Measurements from ENCODE around the gene ZFYVE16. TPM values are rescaled to one million over a fixed set of nuclear protein-coding genes. Genes with fewer than 3 reads are reported as not detected.

ZFYVE16 gene
- total and polyA plus RNA-seq, 2 of the 13 experiments (the other 11 are each of a cell fraction or from before 2014, with no cell fraction given) = 9.3 to 33.3 TPM

DNA sequence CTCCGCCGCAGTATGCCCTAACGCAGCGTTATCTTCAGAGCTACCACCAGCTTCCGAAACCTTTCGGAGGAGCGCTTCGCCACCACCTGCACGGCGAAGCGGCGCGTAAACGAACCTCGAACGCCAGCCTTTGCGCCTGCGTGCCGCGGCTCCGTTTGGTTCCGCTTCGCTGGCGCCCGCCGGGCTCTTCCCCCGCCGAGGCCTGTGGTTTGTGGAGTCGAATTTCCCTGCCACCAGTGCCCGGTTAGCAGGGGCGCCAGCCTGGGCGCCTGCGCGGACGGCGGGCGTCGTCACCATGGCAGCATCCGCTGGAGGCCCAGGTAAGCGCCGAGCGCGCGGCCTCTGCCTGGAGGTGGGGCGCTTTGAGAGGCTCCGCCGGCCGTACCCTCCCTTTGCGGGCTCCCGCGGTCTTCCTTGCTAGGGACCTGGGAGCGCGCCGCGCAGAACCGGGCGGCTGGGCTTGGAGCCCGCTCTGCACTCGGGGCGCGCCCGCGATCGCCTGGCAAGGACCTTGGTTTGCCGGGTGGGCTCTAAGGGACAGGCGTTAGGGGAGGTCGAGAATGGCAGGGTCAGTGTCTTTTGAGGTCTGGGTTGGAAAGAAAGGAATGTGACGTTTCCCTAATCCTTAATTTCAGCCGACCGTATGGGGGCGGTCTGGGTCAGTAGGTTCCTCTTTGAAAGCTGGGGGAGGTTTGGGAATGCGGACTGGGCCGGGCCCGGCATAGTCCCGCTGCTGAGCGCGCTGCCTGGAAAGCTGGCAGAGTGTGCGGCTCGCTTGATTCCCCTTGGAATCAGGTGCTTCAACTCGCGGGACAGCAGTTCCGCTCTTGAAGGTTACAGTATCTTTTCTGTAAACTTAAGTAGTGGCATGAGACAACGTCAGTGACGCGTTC lies 80.2 kb downstream of the ZFYVE16 start, which contains the start of gene FAM151B (continued):
- no peak for TF ChIP-seq ATF7 (IDR thresholded peaks at IDR 0.05)
- no peak for TF ChIP-seq ATF7 (CRISPR knock-in tag; IDR thresholded peaks at IDR 0.05)
- TF ChIP-seq ATF7-NPFF (CRISPR knock-in tag; IDR thresholded peaks at IDR 0.05; ENCODE audit: low read depth) = peak; percentile 86
- TF ChIP-seq TBX3 (IDR thresholded peaks at IDR 0.05; ENCODE audit: borderline replicate concordance) = no peak
- no peak; the same call in 1 of the 2 replicates for TF ChIP-seq ZSCAN25 (CRISPR knock-in tag; IDR thresholded peaks at IDR 0.05)
- TF ChIP-seq HOXA5 (CRISPR knock-in tag; IDR thresholded peaks at IDR 0.05) = peak; percentile 74
- TF ChIP-seq, protein P1, sequence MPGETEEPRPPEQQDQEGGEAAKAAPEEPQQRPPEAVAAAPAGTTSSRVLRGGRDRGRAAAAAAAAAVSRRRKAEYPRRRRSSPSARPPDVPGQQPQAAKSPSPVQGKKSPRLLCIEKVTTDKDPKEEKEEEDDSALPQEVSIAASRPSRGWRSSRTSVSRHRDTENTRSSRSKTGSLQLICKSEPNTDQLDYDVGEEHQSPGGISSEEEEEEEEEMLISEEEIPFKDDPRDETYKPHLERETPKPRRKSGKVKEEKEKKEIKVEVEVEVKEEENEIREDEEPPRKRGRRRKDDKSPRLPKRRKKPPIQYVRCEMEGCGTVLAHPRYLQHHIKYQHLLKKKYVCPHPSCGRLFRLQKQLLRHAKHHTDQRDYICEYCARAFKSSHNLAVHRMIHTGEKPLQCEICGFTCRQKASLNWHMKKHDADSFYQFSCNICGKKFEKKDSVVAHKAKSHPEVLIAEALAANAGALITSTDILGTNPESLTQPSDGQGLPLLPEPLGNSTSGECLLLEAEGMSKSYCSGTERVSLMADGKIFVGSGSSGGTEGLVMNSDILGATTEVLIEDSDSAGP (CRISPR knock-in tag; IDR thresholded peaks at IDR 0.05; ENCODE audit: borderline replicate concordance) = peak; percentile 91
- TF ChIP-seq ZBTB7B (CRISPR knock-in tag; IDR thresholded peaks at IDR 0.05) = peak; percentile 83; the same call in 1 of the 2 replicates
- peak; percentile 3; the same call in 1 of the 2 replicates for TF ChIP-seq CREB1 (IDR thresholded peaks at IDR 0.05)
- no peak; the same call in 1 of the 2 replicates for TF ChIP-seq CREB1 (CRISPR knock-in tag; IDR thresholded peaks at IDR 0.05)
- TF ChIP-seq, protein P2, sequence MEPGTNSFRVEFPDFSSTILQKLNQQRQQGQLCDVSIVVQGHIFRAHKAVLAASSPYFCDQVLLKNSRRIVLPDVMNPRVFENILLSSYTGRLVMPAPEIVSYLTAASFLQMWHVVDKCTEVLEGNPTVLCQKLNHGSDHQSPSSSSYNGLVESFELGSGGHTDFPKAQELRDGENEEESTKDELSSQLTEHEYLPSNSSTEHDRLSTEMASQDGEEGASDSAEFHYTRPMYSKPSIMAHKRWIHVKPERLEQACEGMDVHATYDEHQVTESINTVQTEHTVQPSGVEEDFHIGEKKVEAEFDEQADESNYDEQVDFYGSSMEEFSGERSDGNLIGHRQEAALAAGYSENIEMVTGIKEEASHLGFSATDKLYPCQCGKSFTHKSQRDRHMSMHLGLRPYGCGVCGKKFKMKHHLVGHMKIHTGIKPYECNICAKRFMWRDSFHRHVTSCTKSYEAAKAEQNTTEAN (CRISPR knock-in tag; conservative IDR thresholded peaks at IDR 0.05) = 0 out of 2 replicates have a peak, but pooled peaks have one; percentile 43
- peak; percentile 29; the same call in 1 of the 2 replicates for TF ChIP-seq RARA (CRISPR knock-in tag; IDR thresholded peaks at IDR 0.05)
- TF ChIP-seq ZNF256 (CRISPR knock-in tag; conservative IDR thresholded peaks at IDR 0.05) = no peak; the same call in 1 of the 2 replicates
- no peak for TF ChIP-seq FOXP1 (IDR thresholded peaks at IDR 0.05)
- no peak for TF ChIP-seq FOXP1 (CRISPR knock-in tag; IDR thresholded peaks at IDR 0.05)
- TF ChIP-seq ZNF607 (CRISPR knock-in tag; IDR thresholded peaks at IDR 0.05; ENCODE audit: borderline replicate concordance) = peak; percentile 91
- no peak; the same call in 1 of the 2 replicates for TF ChIP-seq SSRP1 (CRISPR knock-in tag; IDR thresholded peaks at IDR 0.05)
- no peak for TF ChIP-seq RORA (CRISPR knock-in tag; IDR thresholded peaks at IDR 0.05)
- peak; percentile 72 for TF ChIP-seq TAF1 (CRISPR knock-in tag; IDR thresholded peaks at IDR 0.05)
- TF ChIP-seq, protein P3, sequence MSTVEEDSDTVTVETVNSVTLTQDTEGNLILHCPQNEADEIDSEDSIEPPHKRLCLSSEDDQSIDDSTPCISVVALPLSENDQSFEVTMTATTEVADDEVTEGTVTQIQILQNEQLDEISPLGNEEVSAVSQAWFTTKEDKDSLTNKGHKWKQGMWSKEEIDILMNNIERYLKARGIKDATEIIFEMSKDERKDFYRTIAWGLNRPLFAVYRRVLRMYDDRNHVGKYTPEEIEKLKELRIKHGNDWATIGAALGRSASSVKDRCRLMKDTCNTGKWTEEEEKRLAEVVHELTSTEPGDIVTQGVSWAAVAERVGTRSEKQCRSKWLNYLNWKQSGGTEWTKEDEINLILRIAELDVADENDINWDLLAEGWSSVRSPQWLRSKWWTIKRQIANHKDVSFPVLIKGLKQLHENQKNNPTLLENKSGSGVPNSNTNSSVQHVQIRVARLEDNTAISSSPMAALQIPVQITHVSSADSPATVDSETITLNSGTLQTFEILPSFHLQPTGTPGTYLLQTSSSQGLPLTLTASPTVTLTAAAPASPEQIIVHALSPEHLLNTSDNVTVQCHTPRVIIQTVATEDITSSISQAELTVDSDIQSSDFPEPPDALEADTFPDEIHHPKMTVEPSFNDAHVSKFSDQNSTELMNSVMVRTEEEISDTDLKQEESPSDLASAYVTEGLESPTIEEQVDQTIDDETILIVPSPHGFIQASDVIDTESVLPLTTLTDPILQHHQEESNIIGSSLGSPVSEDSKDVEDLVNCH (CRISPR knock-in tag; IDR thresholded peaks at IDR 0.05) = no peak
- TF ChIP-seq ZBTB38 (CRISPR knock-in tag; IDR thresholded peaks at IDR 0.05) = peak; percentile 81
- TF ChIP-seq ZNF383 (CRISPR knock-in tag; IDR thresholded peaks at IDR 0.05; ENCODE audit: borderline replicate concordance) = no peak
- no peak for TF ChIP-seq ZNF296 (CRISPR knock-in tag; conservative IDR thresholded peaks at IDR 0.05)
- TF ChIP-seq ZNF615 (CRISPR knock-in tag; IDR thresholded peaks at IDR 0.05; ENCODE audit: borderline replicate concordance) = peak; percentile 41; the same call in 1 of the 2 replicates
- peak; percentile 21 for TF ChIP-seq ZNF883 (CRISPR knock-in tag; IDR thresholded peaks at IDR 0.05; ENCODE audit: not compliant biosample characterization)
- peak; percentile 74; the same call in 1 of the 2 replicates for TF ChIP-seq ZNF234 (CRISPR knock-in tag; conservative IDR thresholded peaks at IDR 0.05)
- no peak for TF ChIP-seq NFE2 (CRISPR knock-in tag; IDR thresholded peaks at IDR 0.05)
